SKM-1 treated with dmso at 0.1 percent for 144 hours (cell line): ENCODE data around the gene OR10J1.
"Not testable (repeated sequence)": the region's sequence is repeated elsewhere in the genome, so short reads cannot be mapped to it uniquely, and the experiment has no call there.

Source experiments
- DNase-seq: peaks from one replicate; lab custom pipeline; 2025; ENCODE audit not compliant: unreplicated experiment; lab: John Stamatoyannopoulos, UW

Gene OR10J1

GRCh38 chr1:159439422-159439821 is at the start of gene OR10J1:
TSS of gene OR10J1 (plus strand) at chr1:159439722. CDS start at chr1:159439792, 70 bp downstream.
- no peak for DNase-seq

- DNase-seq = no peak
These were observed 32.7 kb upstream of the OR10J1 start for GRCh38 chr1:159406821-159407220.

- no peak for DNase-seq
These were observed 30.6 kb upstream of the OR10J1 start for GRCh38 chr1:159408862-159409400.

GRCh38 chr1:159421821-159422220 is 17.7 kb upstream of the OR10J1 start:
- no peak for DNase-seq

- DNase-seq = no peak
These were observed 11.0 kb upstream of the OR10J1 start for GRCh38 chr1:159428536-159428935.

GRCh38 chr1:159429074-159429861 is 10.3 kb upstream of the OR10J1 start:
- no peak for DNase-seq

GRCh38 chr1:159430985-159431384 is 8.5 kb upstream of the OR10J1 start:
- DNase-seq = no peak

- DNase-seq = no peak
These were observed 7.6 kb upstream of the OR10J1 start, which contains the start of gene OR10J4 for GRCh38 chr1:159431904-159432303. TSS of gene OR10J4 (plus strand) at chr1:159432204.

- DNase-seq = no peak
These were observed 3.1 kb upstream of the OR10J1 start for GRCh38 chr1:159436469-159436868.

GRCh38 chr1:159441360-159441759 is 1.8 kb downstream of the OR10J1 start:
- DNase-seq = no peak

GRCh38 chr1:159442428-159442827 is 2.9 kb downstream of the OR10J1 start:
- no peak for DNase-seq

- DNase-seq = no peak
These were observed 3.7 kb downstream of the OR10J1 start for GRCh38 chr1:159443066-159443750.

GRCh38 chr1:159444511-159444910 is 5.0 kb downstream of the OR10J1 start:
- DNase-seq = no peak

GRCh38 chr1:159448181-159448580 is 8.7 kb downstream of the OR10J1 start:
- no peak for DNase-seq

- DNase-seq = not testable (repeated sequence)
These were observed 10.1 kb downstream of the OR10J1 start for GRCh38 chr1:159449605-159450004.

GRCh38 chr1:159459551-159459950 is 20.0 kb downstream of the OR10J1 start:
- DNase-seq = no peak

GRCh38 chr1:159465191-159465603 is 25.7 kb downstream of the OR10J1 start:
- DNase-seq = no peak

GRCh38 chr1:159468321-159468720 is 28.8 kb downstream of the OR10J1 start:
- no peak for DNase-seq

GRCh38 chr1:159469921-159470533 is 30.5 kb downstream of the OR10J1 start:
- DNase-seq = no peak

- no peak for DNase-seq
These were observed 33.8 kb downstream of the OR10J1 start for GRCh38 chr1:159473335-159473734.

GRCh38 chr1:159474926-159475325 is 35.4 kb downstream of the OR10J1 start:
- DNase-seq = no peak

GRCh38 chr1:159483501-159483900 is 44.0 kb downstream of the OR10J1 start:
- no peak for DNase-seq
